Muscle of leg (tissue), 11 donors: Measurements from ENCODE around the gene PPP6R2. TPM values are rescaled to one million over a fixed set of nuclear protein-coding genes. Genes with fewer than 3 reads are reported as not detected.

Experiments used
- DNase-seq: peaks from one replicate; pipeline ENCODE4 v3.0.0; 2013
- H3K27ac ChIP-seq: one replicate; pipeline ENCODE4 v1.5.1; 2013; ENCODE audit warnings: mild to moderate bottlenecking, low read length, control low read depth
- H3K27me3 ChIP-seq: one replicate; pipeline ENCODE4 v1.6.1; 2013; ENCODE audit warnings: low read length; ENCODE audit not compliant: control insufficient read depth, insufficient read depth
- H3K36me3 ChIP-seq: one replicate; pipeline ENCODE4 v1.6.1; 2013; ENCODE audit warnings: low read length; ENCODE audit not compliant: control insufficient read depth, insufficient read depth
- H3K4me1 ChIP-seq: one replicate; pipeline ENCODE4 v1.6.1; 2013; ENCODE audit warnings: low read length; ENCODE audit not compliant: control insufficient read depth, insufficient read depth
- H3K4me3 ChIP-seq: one replicate; pipeline ENCODE4 v1.5.1; 2013; ENCODE audit warnings: low read length, control low read depth
- H3K9me3 ChIP-seq: replicated peaks from 2 replicates; pipeline ENCODE4 v1.6.1; 2013; ENCODE audit warnings: low read depth, low read length; ENCODE audit not compliant: control insufficient read depth
- WGBS: methylation state at CpG from one replicate; pipeline ENCODE4 v1.1.5; 2013; ENCODE audit warnings: missing lambda C conversion rate; ENCODE audit not compliant: insufficient coverage; 5-methylcytosine and 5-hydroxymethylcytosine counted together
- polyA plus RNA-seq, 8 donors: library from polyadenylated mRNA; unstranded; fragments of 120-200 nt; gene quantifications; one replicate each; pipeline versions ENCODE4 v1.2.1 to v1.2.3, GENCODE V29; 2013; ENCODE audit warnings: inconsistent platforms in 1 of 8, low replicate concordance in 1 of 8; ENCODE audit not compliant: insufficient read length in 8 of 8, insufficient read depth in 1 of 8
- total RNA-seq: library from RNA; stranded (reverse); fragments of 120-200 nt; gene quantifications from one replicate; pipeline ENCODE4 v1.2.4, GENCODE V29; 2013

PPP6R2 gene
- total and polyA plus RNA-seq, 9 donors = 29.8 to 41.5 (median 36.4) TPM

DNA sequence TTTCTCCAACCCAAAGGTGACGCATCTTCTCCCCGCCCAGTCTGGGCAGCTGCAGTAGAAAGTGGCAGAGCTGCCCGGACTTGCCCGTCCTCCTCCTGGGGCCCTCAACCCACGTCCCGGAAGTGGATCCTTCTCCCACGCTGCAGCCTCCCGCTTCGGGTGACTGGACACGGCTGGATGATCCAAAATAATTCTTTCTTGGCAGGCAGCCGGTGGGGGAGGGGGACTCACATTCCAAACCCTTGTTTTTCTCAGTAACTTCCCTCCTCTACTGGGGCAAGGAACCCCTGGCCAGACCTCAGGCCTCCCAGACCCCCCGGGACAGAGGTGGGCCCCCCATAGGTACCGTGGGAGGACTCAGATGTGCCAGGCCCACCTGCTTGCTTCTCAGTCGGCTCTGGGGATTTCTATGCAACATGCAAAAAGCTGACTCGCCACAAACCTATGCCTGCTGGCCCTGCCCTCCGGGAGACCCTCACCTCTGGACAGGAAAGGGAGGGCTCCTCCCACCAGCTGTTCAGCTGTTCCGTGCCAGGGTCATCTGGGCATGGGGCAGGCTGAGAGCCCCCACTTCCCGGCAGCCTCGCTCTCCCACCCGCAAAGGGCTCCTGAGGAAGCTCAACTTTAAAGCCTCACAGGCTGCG lies 37.1 kb upstream of the PPP6R2 start:
- WGBS = 1% methylated on average over 14 of the region's 21 CpGs
- DNase-seq = peak; percentile 91
- peak overlapping the region; percentile 92 for H3K27ac ChIP-seq

DNA sequence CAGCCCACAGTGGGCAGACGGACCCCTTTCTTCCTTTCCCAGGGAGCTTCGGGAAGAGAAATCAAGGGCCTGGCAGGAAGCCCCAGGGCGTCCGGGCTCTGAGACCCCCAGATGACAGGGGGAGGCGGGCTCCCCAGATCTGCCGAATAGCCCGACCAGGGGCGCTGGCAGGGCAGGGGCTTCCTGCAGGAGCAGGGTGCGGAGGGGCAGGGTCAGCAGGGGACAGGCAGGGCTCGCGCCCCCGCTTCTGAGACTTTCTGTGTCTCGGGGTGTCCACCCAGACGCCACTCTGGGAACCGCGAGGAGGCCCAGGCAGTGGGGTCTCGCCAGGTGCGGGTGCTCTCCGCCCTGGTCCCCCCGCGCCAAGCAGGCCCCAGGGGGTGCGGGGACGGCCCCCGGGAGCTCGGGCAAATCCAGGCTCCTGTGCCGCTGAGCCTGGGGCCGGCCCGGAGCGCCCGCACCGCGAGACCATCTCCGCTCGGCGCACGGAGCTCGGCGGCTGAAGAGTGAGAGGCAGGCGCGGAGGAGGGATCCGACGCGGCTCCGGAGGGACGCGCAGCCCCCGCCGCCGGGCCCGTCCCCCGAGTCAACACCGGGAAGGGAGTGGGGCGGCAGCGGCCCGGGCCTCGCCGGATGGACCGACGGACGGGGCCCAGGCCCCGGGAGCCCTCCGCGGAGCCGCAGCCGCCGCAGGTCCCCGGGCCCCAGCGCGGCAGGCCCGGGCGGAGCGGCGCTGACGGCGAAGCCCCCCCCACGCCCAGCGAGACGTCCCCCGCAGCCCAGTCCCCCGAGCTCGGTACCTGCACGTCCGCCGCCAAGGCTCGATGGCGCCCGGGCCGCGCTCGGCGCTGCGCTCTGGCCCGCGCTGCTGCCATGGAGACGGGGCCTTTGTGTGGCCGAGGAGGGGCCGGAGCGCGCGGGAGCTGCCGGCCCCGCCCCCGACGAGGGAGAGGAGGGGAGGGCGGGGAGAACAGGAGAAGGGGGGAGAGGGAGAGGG lies 36.1 kb upstream of the PPP6R2 start, which contains the start of gene PLXNB2:
Gene PLXNB2, minus strand, starts transcription at position 894 of the 997 bp plus-strand sequence. CDS start 17,062 bp downstream, outside the sequence.
- peak; percentile 96 for DNase-seq
- peaks cover 19% of the 10 kb centered on the region for H3K36me3 ChIP-seq
- H3K4me1 ChIP-seq = peaks cover 67% of the 10 kb centered on the region
- no peaks in the 10 kb centered on the region for H3K9me3 ChIP-seq
- H3K4me3 ChIP-seq = peak within 1 kb of the TSS; percentile 88
- WGBS = under 1% methylated on average over 93 of the region's 105 CpGs
- peak within 1 kb of the TSS; percentile 92 for H3K27ac ChIP-seq
- H3K27me3 ChIP-seq = no peaks in the 10 kb centered on the region

More for the DNA sequence above, 37.1 kb upstream of the PPP6R2 start:
- Histone ChIP-seq H3K4me1 (peaks cover 77% of the 10 kb centered on the region), H3K4me3 (peak overlapping the region; percentile 88), H3K9me3 (no peaks in the 10 kb centered on the region), H3K36me3 (peaks cover 19% of the 10 kb centered on the region), H3K27me3 (no peaks in the 10 kb centered on the region)

GRCh38 chr22:50307890-50308596 lies 35.1 kb upstream of the PPP6R2 start:
- H3K36me3 ChIP-seq = peaks cover 18% of the 10 kb centered on the region
- H3K27me3 ChIP-seq = no peaks in the 10 kb centered on the region
- peak; percentile 46 for DNase-seq
- WGBS = 37% methylated on average over 11 of the region's 19 CpGs
- peak overlapping the region; percentile 81 for H3K27ac ChIP-seq
- H3K4me1 ChIP-seq = peaks cover 57% of the 10 kb centered on the region
- H3K9me3 ChIP-seq = no peaks in the 10 kb centered on the region
- no peak overlapping the region for H3K4me3 ChIP-seq

- Histone ChIP-seq H3K27me3 (no peaks in the 10 kb centered on the region), H3K4me3 (no peak overlapping the region), H3K36me3 (peaks cover 13% of the 10 kb centered on the region), H3K27ac (peak overlapping the region; percentile 81), H3K4me1 (peaks cover 52% of the 10 kb centered on the region), H3K9me3 (no peaks in the 10 kb centered on the region)
- 18% methylated on average over 7 of the region's 7 CpGs for WGBS
- DNase-seq = peak; percentile 83
These were observed 34.6 kb upstream of the PPP6R2 start for GRCh38 chr22:50308597-50308935.

- Histone ChIP-seq H3K4me1 (peaks cover 46% of the 10 kb centered on the region), H3K27ac (peak overlapping the region; percentile 81), H3K4me3 (no peak overlapping the region), H3K9me3 (no peaks in the 10 kb centered on the region), H3K36me3 (peaks cover 8% of the 10 kb centered on the region), H3K27me3 (no peaks in the 10 kb centered on the region)
- DNase-seq = peak; percentile 45
- WGBS = 37% methylated on average over 8 of the region's 9 CpGs
These were observed 34.0 kb upstream of the PPP6R2 start for GRCh38 chr22:50308986-50309600.

DNA sequence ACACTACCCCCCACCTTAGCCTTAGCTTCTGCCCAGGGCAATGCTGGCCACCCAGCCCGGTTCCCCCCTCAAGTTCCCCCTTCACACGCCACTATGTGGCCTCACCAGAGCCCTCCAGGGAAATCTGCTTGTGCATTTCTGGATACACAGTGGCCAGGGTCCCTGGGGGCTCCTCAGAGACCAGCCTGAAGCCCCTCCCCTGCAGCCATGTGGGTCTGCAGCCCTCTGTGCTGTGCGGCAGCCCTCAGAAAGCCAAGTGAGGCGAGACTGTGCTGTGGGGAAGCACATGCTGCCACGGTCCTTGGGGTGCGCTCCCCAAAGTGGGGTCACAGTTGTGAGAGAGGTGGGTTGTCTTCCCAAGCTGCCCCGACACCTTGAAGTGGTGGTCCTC lies 33.5 kb upstream of the PPP6R2 start:
- Histone ChIP-seq H3K9me3 (no peaks in the 10 kb centered on the region), H3K27me3 (no peaks in the 10 kb centered on the region), H3K36me3 (peaks cover 6% of the 10 kb centered on the region), H3K4me3 (no peak overlapping the region), H3K27ac (no peak overlapping the region), H3K4me1 (peaks cover 41% of the 10 kb centered on the region)
- WGBS = 69% methylated on average over 6 of the region's 7 CpGs
- no peak for DNase-seq

- Histone ChIP-seq H3K4me1 (peaks cover 35% of the 10 kb centered on the region), H3K9me3 (no peaks in the 10 kb centered on the region), H3K27me3 (no peaks in the 10 kb centered on the region), H3K4me3 (no peak overlapping the region), H3K27ac (no peak overlapping the region), H3K36me3 (peaks cover under 1% of the 10 kb centered on the region)
- WGBS = 75% methylated on average over 12 of the region's 21 CpGs
- no peak for DNase-seq
These were observed 33.0 kb upstream of the PPP6R2 start for GRCh38 chr22:50310031-50310722.

DNA sequence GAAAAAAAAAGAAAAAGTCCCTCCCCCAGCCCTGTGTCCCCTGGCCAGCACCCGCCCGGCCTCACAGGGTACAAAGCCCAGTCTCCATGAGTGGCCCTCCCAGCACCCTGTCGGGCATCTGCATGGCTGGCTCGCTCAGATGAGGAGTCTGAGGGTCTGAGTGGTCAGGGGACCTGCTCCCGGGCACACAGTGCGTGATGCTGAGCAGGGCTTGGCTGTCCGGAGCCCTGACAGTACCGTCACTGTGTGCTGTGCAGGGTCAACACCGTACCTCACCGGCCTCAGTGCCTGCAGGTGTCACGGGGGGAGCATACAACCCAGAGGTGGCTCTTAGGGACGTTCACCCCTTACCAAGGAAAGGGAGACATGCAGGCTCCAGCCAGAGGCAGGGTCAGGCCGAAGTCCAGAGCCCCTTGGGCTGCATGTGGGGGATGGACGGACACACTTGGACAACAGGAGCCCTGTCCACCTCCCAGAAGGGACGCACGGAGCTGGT lies 32.1 kb upstream of the PPP6R2 start:
- H3K9me3 ChIP-seq = no peaks in the 10 kb centered on the region
- WGBS = 73% methylated on average over 12 of the region's 16 CpGs
- H3K4me1 ChIP-seq = peaks cover 27% of the 10 kb centered on the region
- H3K27me3 ChIP-seq = no peaks in the 10 kb centered on the region
- no peak overlapping the region for H3K27ac ChIP-seq
- DNase-seq = no peak
- no peaks in the 10 kb centered on the region for H3K36me3 ChIP-seq
- no peak overlapping the region for H3K4me3 ChIP-seq
